PC-3 (cell line): ENCODE results near the gene CTTN.

Experiments
- EZH2 ChIP-seq: fragments of 300-600 bp; sonication (generic); IDR thresholded peaks from one replicate; pipeline ENCODE4 v1.6.1; 2017; ENCODE audit warnings: antibody characterized with exemption, mild to moderate bottlenecking, low read length; ENCODE audit not compliant: unreplicated experiment
- EZH2phosphoT487 ChIP-seq: fragments of 300-600 bp; sonication (generic); IDR thresholded peaks from 2 replicates; pipeline ENCODE4 v1.6.1; 2018; ENCODE audit warnings: mild to moderate bottlenecking, antibody characterized with exemption, low read length, borderline replicate concordance

GRCh38 chr11:70397336-70397982 lies 870 bp upstream of the CTTN start:
- TF ChIP-seq EZH2phosphoT487 (no peak), EZH2 (no peak)
